Neural cell (in vitro differentiated cells): Measurements from ENCODE around the gene ROGDI. TPM values are rescaled to one million over a fixed set of nuclear protein-coding genes. Genes with fewer than 3 reads are reported as not detected.

Source experiments
- H2AFZ ChIP-seq: fragments of 200-600, 300-800 bp; sonication (generic), shearing (Covaris generic); 2 replicates; pipeline ENCODE4 v1.6.0; 2014; ENCODE audit warnings: low read depth, mild to moderate bottlenecking, antibody characterized with exemption, low read length, moderate library complexity
- H3F3A ChIP-seq: fragments of 200-600 bp; shearing (Covaris generic); 2 replicates; pipeline ENCODE4 v1.6.1; 2016; ENCODE audit warnings: mild to moderate bottlenecking, moderate library complexity, mixed read lengths, antibody characterized with exemption, low read length; ENCODE audit not compliant: insufficient read depth, poor library complexity, severe bottlenecking
- H3K27ac ChIP-seq: fragments of 200-600, 300-800 bp; sonication (generic), shearing (Covaris generic); 2 replicates; pipeline ENCODE4 v1.5.1; 2014; ENCODE audit warnings: mild to moderate bottlenecking, low read length, moderate library complexity
- H3K27me3 ChIP-seq: fragments of 300-800, 200-600 bp; sonication (generic), shearing (Covaris generic); 2 replicates; pipeline ENCODE4 v1.6.0; 2014; ENCODE audit warnings: mild to moderate bottlenecking, low read depth, low read length, moderate library complexity; ENCODE audit not compliant: insufficient read depth
- H3K36me3 ChIP-seq: fragments of 300-800, 200-600 bp; sonication (generic), shearing (Covaris generic); 2 replicates; pipeline ENCODE4 v1.5.1; 2014; ENCODE audit warnings: mild to moderate bottlenecking, antibody characterized with exemption, low read length, moderate library complexity; ENCODE audit not compliant: insufficient read depth
- H3K4me2 ChIP-seq: fragments of 300-800, 200-600 bp; sonication (generic), shearing (Covaris generic); 2 replicates; pipeline ENCODE4 v1.6.0; 2014; ENCODE audit warnings: mild to moderate bottlenecking, low read length
- H3K4me3 ChIP-seq: fragments of 300-800, 200-600 bp; sonication (generic), shearing (Covaris generic); 2 replicates; pipeline ENCODE4 v1.5.1; 2014; ENCODE audit warnings: mild to moderate bottlenecking, low read length, moderate library complexity
- H3K79me2 ChIP-seq: fragments of 200-600 bp; shearing (Covaris generic); replicated peaks from 2 replicates; pipeline ENCODE4 v1.6.0; 2014; ENCODE audit warnings: mild to moderate bottlenecking, low read length, moderate library complexity; ENCODE audit not compliant: insufficient read depth
- H3K9ac ChIP-seq: fragments of 300-800, 200-600 bp; sonication (generic), shearing (Covaris generic); 2 replicates; pipeline ENCODE4 v1.6.1; 2016; ENCODE audit warnings: mild to moderate bottlenecking, low read length, mixed read lengths
- H3K9me2 ChIP-seq: fragments of 200-600 bp; shearing (Covaris generic); 2 replicates; pipeline ENCODE4 v1.6.1; 2016; ENCODE audit warnings: mild to moderate bottlenecking, low read length, mixed read lengths; ENCODE audit not compliant: insufficient read depth
- H3K9me3 ChIP-seq: fragments of 200-600, 300-800 bp; sonication (generic), shearing (Covaris generic); 2 replicates; pipeline ENCODE4 v1.6.1; 2016; ENCODE audit warnings: mild to moderate bottlenecking, mixed run types, low read length, moderate library complexity, mixed read lengths
- H4K20me1 ChIP-seq: fragments of 200-600 bp; shearing (Covaris generic); 2 replicates; pipeline ENCODE4 v1.6.1; 2016; ENCODE audit warnings: mild to moderate bottlenecking, mixed run types; ENCODE audit not compliant: insufficient read depth
- CTCF ChIP-seq: fragments of 450-650 bp; IDR thresholded peaks from 2 replicates; pipeline ENCODE4 v1.5.1; 2014; ENCODE audit warnings: antibody characterized with exemption, mild to moderate bottlenecking, moderate library complexity; ENCODE audit not compliant: poor library complexity, severe bottlenecking
- EP300 ChIP-seq: fragments of 450-650 bp; conservative IDR thresholded peaks from 2 replicates; pipeline ENCODE4 v1.6.1; 2014; ENCODE audit warnings: antibody characterized with exemption, mild to moderate bottlenecking, moderate library complexity; ENCODE audit not compliant: poor library complexity, severe bottlenecking
- EZH2 ChIP-seq: fragments of 200-600, 300-800 bp; shearing (Covaris generic), sonication (generic); IDR thresholded peaks from 2 replicates; pipeline ENCODE4 v1.6.1; 2014; ENCODE audit warnings: antibody characterized with exemption, low read length, borderline replicate concordance, mild to moderate bottlenecking; ENCODE audit not compliant: insufficient read depth, poor library complexity, severe bottlenecking
- MXI1 ChIP-seq: fragments of 450-650 bp; conservative IDR thresholded peaks from 2 replicates; pipeline ENCODE4 v1.6.1; 2014; ENCODE audit warnings: antibody characterized with exemption, mild to moderate bottlenecking; ENCODE audit not compliant: poor library complexity, severe bottlenecking
- POLR2AphosphoS5 ChIP-seq: IDR thresholded peaks from 2 replicates; pipeline ENCODE4 v1.6.1; 2012
- RAD21 ChIP-seq: fragments of 450-650 bp; conservative IDR thresholded peaks from 2 replicates; pipeline ENCODE4 v1.6.1; 2014; ENCODE audit warnings: antibody characterized with exemption, mild to moderate bottlenecking, moderate library complexity
- REST ChIP-seq: IDR thresholded peaks from 2 replicates; pipeline ENCODE4 v1.6.1; 2012; ENCODE audit warnings: borderline replicate concordance
- SMC3 ChIP-seq: fragments of 450-650 bp; conservative IDR thresholded peaks from 2 replicates; pipeline ENCODE4 v1.6.1; 2014; ENCODE audit warnings: antibody characterized with exemption, mild to moderate bottlenecking, moderate library complexity; ENCODE audit not compliant: poor library complexity
- TAF1 ChIP-seq: IDR thresholded peaks from 2 replicates; pipeline ENCODE4 v1.6.1; 2012; ENCODE audit warnings: low read depth
- polyA plus RNA-seq: library from polyadenylated mRNA; depleted of rRNA; stranded (reverse); fragments of >200 nt; gene quantifications from 2 replicates; pipeline ENCODE4 v1.2.3, GENCODE V29; 2014

Gene ROGDI
- polyA plus RNA-seq, 1 donor from 2014 or later, result 203 TPM

GRCh38 chr16:4813251-4814003 lies 11.0 kb upstream of the ROGDI start:
- H3K27ac ChIP-seq, result no peak overlapping the region
- no peaks in the 10 kb centered on the region for H3K9me2 ChIP-seq
- TF ChIP-seq CTCF (no peak), EP300 (no peak), REST (no peak), POLR2AphosphoS5 (no peak), EZH2 (no peak), RAD21 (no peak)
- H3K9ac ChIP-seq, result no peak overlapping the region
- no peak overlapping the region for H3K4me2 ChIP-seq
- no peaks in the 10 kb centered on the region for H3F3A ChIP-seq
- no peaks in the 10 kb centered on the region for H3K9me3 ChIP-seq
- H3K4me3 ChIP-seq, result no peak overlapping the region
- H4K20me1 ChIP-seq, result no peaks in the 10 kb centered on the region
- no peaks in the 10 kb centered on the region for H3K27me3 ChIP-seq
- no peak overlapping the region for H2AFZ ChIP-seq
- no peaks in the 10 kb centered on the region for H3K79me2 ChIP-seq
- H3K36me3 ChIP-seq, result peaks cover 5% of the 10 kb centered on the region

- no peaks in the 10 kb centered on the region for H3K9me2 ChIP-seq
- H3K27me3 ChIP-seq, result no peaks in the 10 kb centered on the region
- no peak overlapping the region for H3K4me2 ChIP-seq
- TF ChIP-seq EP300 (no peak), MXI1 (no peak), POLR2AphosphoS5 (no peak), TAF1 (no peak), REST (no peak), CTCF (no peak), RAD21 (no peak), SMC3 (no peak), EZH2 (no peak)
- no peaks in the 10 kb centered on the region for H3K79me2 ChIP-seq
- H3K9ac ChIP-seq, result no peak overlapping the region
- no peaks in the 10 kb centered on the region for H3K9me3 ChIP-seq
- no peaks in the 10 kb centered on the region for H4K20me1 ChIP-seq
- H3K4me3 ChIP-seq, result no peak overlapping the region
- no peaks in the 10 kb centered on the region for H3F3A ChIP-seq
- H3K36me3 ChIP-seq, result peaks cover 5% of the 10 kb centered on the region
- no peak overlapping the region for H3K27ac ChIP-seq
- H2AFZ ChIP-seq, result no peak overlapping the region
These were observed 9.3 kb upstream of the ROGDI start for GRCh38 chr16:4811773-4812172.
